IPS-15b (cell line): ENCODE data around the gene ZIC5.

Experiments
- H3K27me3 ChIP-seq: one replicate; pipeline ENCODE4 v1.6.1; 2013; ENCODE audit warnings: low read length; ENCODE audit not compliant: control insufficient read depth, insufficient read depth
- H3K36me3 ChIP-seq: one replicate; pipeline ENCODE4 v1.6.1; 2013; ENCODE audit warnings: low read length; ENCODE audit not compliant: control insufficient read depth, insufficient read depth
- H3K4me1 ChIP-seq: one replicate; pipeline ENCODE4 v1.6.1; 2013; ENCODE audit warnings: mild to moderate bottlenecking, low read length; ENCODE audit not compliant: control insufficient read depth, insufficient read depth
- H3K4me3 ChIP-seq: one replicate; pipeline ENCODE4 v1.5.1; 2013; ENCODE audit warnings: low read depth, low read length
- H3K9ac ChIP-seq: one replicate; pipeline ENCODE4 v1.6.1; 2013; ENCODE audit warnings: low read depth, mild to moderate bottlenecking, low read length
- H3K9me3 ChIP-seq: one replicate; pipeline ENCODE4 v1.6.1; 2013; ENCODE audit warnings: mild to moderate bottlenecking, low read length; ENCODE audit not compliant: control insufficient read depth, insufficient read depth

ZIC5 gene

DNA sequence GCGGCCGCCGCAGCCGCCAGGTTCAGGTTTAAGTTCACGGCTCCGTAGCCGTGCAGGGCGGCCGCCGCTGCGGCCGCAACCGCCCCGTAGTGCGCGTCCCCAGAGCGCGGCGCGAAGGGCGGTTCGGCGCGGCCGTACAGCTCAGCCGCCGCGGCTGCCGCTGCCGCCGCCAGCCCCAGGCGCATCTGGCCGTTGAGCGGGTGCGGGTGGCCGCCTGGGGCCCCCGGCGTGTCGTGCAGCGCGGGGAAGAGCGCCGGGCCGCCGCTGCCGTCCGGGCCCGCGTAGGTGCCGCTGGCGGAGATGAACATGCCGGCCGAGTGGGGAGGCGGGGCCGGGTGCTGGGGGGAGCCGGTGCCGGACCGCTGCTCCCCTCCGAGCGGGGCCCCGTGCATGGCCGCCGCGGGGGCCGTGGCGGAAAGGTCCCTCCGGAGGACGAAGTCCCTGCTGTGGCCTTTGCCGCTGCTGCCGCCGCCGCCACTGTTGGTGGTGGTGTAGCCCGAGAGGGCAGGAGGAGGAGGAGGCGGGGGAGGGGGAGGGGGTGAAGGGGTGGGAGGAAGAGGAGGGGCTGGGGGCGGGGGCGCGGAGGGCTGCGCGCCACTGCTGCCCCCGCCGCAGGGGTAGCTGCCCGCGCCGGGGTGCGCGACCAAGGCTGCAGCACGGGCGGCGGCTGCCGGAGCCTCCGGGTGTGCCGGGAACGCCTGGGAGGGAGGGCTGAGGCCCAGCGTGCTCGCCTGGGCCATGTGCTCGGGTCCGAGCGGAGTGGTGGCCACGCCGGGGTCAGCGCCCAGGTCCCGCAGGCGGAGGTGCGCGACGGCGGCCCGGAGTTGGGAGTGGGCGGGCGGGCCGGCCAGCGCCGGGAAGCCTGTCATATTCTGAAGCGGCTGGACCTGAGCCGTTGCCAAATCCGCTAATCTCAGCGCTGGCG lies 654 bp downstream of the ZIC5 start:
- Histone ChIP-seq H3K4me1 (peaks cover 32% of the 10 kb centered on the region), H3K9ac (no peak overlapping the region), H3K9me3 (no peaks in the 10 kb centered on the region), H3K36me3 (no peaks in the 10 kb centered on the region), H3K4me3 (peak overlapping the region; percentile 60), H3K27me3 (peaks cover 70% of the 10 kb centered on the region)

DNA sequence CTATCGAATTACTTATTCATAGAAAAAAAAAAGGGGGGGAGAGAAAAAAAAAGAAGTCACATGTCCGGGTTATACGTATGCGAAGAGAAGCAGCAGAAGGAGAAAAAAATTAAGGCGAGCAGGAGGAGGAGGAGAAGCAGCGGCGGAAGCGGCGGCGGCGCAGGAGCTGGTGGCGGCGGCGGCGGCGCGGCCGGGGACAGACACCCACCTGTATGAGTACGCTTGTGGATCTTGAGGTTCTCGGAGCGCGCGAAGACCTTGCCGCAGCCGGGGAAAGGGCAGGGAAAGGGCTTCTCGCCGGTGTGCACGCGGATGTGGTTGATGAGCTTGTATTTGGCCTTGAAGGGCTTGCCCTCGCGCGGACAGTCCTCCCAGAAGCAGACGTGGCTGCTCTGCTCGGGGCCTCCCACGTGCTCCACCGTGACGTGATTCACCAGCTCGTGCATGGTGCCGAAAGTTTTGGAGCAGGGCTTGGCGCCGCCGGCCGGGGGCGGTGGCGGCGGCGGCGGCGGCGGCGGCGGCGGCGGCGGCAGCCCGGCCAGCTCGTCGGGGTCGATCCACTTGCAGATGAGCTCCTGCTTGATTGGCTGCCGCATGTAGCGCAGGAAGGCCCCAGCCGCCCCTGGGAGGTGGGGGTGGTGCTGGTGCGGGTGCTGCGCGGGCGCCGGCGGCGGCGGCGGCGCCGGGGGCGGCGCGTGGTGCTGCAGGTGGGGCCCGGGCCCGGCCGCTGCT lies 1.5 kb downstream of the ZIC5 start:
- Histone ChIP-seq H3K4me1 (peaks cover 36% of the 10 kb centered on the region), H3K4me3 (peak overlapping the region; percentile 87), H3K27me3 (peaks cover 68% of the 10 kb centered on the region), H3K9ac (no peak overlapping the region), H3K9me3 (no peaks in the 10 kb centered on the region), H3K36me3 (peaks cover 6% of the 10 kb centered on the region)

DNA sequence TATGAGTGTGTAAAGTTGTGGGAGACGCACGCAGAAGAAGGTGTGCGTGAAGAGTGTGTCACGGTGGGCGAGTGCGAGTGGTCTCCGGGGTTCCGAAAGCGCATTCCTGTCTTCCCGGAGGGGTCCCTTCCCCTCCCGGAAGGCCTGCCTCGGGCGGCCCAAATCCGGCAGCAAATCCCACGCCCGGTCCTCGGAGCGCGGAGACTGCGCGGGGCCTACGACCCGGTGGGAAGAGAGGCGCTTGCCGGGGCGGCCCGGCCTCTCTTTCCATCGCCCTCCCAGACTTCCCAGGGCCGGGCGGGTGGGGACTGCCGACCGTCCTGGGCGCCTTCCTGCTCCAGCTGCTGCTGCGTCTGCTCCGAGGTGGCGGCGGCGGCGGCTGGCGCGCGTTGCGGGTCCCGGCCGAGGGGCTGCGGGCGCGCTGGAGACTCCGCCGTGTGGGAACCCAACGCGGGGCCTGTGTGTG lies 2.1 kb downstream of the ZIC5 start:
- peaks cover 6% of the 10 kb centered on the region for H3K36me3 ChIP-seq
- H3K9me3 ChIP-seq, result no peaks in the 10 kb centered on the region
- peak overlapping the region; percentile 24 for H3K9ac ChIP-seq
- peaks cover 66% of the 10 kb centered on the region for H3K27me3 ChIP-seq
- H3K4me1 ChIP-seq, result peaks cover 34% of the 10 kb centered on the region
- peak overlapping the region; percentile 87 for H3K4me3 ChIP-seq

DNA sequence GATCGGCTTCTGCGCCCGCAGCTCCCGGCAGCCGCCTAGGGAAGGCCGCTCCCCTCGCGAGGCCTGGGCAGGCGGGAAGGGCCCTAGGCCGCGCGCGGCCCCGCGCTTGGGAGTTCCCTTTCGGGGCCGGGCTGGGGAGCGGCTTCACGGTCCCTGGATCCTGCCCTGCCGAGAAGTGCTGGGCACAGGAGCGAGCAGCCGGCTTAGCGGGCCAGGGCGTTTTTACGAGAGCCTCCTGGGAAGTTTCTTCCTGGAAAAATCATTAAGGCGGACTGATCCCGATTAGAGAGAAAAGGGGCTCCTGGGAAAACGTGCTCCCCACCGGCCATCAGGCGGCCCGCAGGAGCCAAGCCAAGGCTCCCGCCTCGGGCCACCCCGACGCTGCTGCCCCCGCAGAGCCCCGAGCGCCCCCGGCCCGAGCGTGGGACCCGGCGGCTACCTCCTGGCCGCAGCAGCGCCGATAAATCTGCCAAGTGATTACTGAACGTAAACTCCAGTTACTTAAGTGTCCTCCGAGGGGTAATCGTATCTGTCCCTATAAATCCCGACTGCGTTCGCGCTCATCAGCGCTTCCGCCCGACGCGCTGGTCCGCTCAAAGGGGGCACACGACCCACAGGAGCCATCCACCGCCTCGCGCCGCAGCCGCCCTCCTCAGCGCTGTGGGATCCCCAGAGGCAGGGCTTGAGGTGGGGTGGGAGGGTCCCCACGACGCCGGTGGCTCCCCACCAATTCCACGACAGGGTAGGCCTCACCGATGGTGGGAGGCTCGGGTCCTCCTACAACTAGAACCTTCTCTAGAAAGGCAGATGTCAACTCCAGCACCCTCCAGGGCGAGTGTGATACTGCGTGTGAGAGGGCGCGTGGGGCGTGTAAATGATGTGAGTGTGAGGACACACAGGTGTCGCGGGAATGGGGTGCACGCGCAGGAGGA lies 2.8 kb downstream of the ZIC5 start:
- peaks cover 69% of the 10 kb centered on the region for H3K27me3 ChIP-seq
- peak overlapping the region; percentile 24 for H3K9ac ChIP-seq
- H3K4me3 ChIP-seq, result peak overlapping the region; percentile 87

DNA sequence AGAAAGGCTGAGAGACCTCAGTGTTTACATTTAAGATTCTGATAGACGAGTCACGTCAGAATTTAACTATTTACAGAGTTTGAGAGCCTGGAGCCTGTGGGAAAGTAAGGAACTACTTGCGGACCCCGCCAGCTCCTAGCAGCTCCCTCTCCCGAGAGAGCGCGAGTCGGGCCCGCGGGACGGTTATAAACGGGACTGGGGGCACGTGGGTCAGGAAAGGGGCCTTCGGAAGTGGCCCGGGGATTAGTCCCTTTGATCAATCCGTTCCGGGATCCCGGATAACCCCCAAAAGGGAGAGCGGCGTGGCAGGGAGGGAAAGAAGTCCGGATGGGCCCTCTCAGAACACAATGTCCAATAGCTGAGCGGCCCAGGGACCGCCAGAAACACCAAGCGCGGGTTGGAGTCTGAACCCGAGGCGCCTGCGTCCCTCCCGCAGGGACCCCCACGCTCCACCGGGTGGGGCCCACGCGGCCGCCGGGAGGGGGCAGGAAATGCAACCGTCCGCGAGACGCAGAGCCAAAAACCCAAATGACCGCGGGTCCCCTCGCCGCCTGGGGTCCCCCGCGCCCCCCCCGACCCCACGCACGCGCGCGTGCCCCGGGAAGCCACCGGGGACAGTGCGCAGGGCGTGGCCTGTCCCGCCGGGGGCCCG lies 3.6 kb downstream of the ZIC5 start:
- Histone ChIP-seq H3K9me3 (no peaks in the 10 kb centered on the region), H3K4me3 (peak overlapping the region; percentile 87), H3K9ac (peak overlapping the region; percentile 37), H3K36me3 (peaks cover 6% of the 10 kb centered on the region), H3K4me1 (peaks cover 26% of the 10 kb centered on the region), H3K27me3 (peaks cover 69% of the 10 kb centered on the region)

More for the DNA sequence above, 2.8 kb downstream of the ZIC5 start:
- Histone ChIP-seq H3K9me3 (no peaks in the 10 kb centered on the region), H3K36me3 (peaks cover 6% of the 10 kb centered on the region), H3K4me1 (peaks cover 31% of the 10 kb centered on the region)

DNA sequence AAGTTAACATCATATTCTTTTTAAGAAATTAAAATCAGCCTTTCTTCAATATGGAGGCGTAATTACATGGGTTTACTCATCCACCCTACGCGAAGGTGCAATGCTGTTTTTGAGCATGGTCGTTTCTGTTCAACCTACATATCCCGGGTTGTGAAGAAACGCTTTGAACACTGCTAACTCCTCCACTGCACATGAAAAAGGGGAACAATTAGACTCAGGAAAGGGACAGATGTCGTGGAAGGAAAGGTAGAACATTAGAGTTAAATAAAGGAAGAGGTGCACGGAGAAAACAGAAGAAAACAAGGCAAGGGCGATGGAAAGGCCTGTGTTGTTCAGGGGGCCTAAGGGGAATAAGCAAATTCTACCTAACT lies 4.1 kb downstream of the ZIC5 start:
- H3K4me3 ChIP-seq, result peak overlapping the region; percentile 87
- H3K9me3 ChIP-seq, result no peaks in the 10 kb centered on the region
- peaks cover 6% of the 10 kb centered on the region for H3K36me3 ChIP-seq
- H3K4me1 ChIP-seq, result peaks cover 22% of the 10 kb centered on the region
- H3K27me3 ChIP-seq, result peaks cover 69% of the 10 kb centered on the region
- peak overlapping the region; percentile 37 for H3K9ac ChIP-seq

DNA sequence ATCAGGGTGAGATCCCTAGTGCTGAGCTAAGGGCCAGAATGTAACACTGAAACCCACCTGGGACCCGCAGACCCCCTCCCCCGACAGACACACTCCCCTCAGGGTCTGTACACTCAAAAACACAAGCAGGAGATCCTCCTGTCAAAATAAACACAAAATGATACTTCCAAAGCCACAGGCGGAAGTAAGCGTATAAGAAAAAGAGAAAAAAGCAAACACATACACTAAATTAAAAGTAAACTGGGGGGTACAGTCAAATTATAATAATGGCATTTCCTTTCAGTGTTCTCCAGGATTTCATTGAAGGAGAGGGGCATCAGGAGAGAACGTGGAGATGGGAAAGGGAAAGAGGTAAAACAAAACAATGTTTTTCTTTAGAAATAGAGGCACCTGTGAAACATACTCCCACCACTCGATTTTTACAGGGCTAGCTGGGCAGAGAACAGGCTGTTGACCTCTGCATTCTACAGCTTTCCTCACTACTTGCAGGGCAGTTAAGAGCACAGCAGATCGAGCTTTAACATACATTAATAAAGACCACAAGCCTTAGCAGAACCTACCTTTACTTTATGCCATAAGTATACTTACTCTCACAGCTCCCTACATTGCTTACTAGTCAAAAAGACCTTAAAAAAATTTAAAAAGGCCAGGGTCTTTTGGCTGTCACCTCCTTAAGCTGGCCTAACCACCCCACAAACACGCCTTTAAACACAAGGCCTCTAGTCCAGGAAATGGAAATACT lies 5.3 kb downstream of the ZIC5 start:
- H3K27me3 ChIP-seq, result peaks cover 73% of the 10 kb centered on the region
- no peak overlapping the region for H3K4me3 ChIP-seq
- peaks cover 6% of the 10 kb centered on the region for H3K36me3 ChIP-seq
- peaks cover 19% of the 10 kb centered on the region for H3K4me1 ChIP-seq
- no peak overlapping the region for H3K9ac ChIP-seq
- H3K9me3 ChIP-seq, result no peaks in the 10 kb centered on the region

DNA sequence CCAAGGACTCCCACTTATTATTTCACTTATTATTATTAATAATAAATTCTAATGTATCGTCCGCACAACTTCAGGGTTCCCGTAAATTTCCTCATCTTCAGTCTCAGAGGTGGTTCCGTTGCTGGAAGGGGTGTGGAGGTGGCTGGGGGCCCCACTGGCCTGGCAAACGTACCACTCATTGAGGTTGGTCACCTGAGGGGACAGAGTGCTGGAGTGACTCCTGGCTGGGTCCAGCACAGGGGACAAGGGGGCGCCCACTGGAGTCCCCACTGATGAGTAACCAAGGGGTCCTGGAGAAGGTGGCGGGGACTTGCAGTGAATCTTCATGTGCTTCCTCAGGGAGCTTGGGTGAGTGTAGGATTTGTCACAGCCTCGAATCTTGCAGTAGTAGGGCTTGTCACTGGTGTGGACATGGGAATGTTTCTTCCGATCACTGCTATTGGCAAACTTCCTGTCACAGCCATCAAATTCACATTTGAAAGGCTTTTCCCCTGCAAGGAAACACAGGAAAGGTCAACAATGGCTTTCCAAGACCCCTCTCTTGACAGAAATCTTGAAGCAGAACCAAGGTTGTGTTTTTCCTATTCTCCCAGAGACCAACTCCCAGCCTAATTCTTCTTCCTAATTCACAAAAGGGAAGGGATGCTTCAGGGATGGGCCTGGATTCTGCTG lies 6.1 kb downstream of the ZIC5 start:
- peaks cover 81% of the 10 kb centered on the region for H3K27me3 ChIP-seq
- peak overlapping the region; percentile 26 for H3K4me3 ChIP-seq
- H3K9me3 ChIP-seq, result no peaks in the 10 kb centered on the region
- H3K36me3 ChIP-seq, result peaks cover 6% of the 10 kb centered on the region
- no peak overlapping the region for H3K9ac ChIP-seq
- H3K4me1 ChIP-seq, result peaks cover 25% of the 10 kb centered on the region

DNA sequence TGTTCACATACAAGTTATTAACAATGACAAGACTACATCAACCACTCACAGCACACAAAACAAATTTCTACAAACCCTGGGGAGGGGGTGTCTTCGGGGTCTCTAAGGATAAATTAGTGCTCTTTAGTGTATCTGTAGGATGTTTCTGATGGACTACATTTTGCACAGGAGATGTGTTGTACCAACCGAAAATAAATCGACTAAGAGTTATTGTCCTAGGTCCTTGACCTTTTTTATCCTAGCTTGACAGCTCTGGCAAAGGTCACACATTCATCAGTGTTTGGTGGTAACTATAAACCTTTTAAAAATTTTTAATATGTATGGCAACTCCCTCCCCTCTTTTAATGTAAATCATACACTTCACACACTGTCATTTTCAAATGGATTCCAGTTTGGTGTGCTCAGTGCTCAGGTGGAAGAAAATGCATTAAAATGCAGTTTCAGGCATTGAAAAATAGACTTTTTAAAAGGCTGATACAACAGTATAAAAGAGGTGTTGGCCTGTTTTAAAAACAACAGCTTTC lies 7.7 kb downstream of the ZIC5 start:
- H3K9me3 ChIP-seq, result no peaks in the 10 kb centered on the region
- H3K4me1 ChIP-seq, result peaks cover 28% of the 10 kb centered on the region
- H3K4me3 ChIP-seq, result no peak overlapping the region
- no peak overlapping the region for H3K9ac ChIP-seq
- H3K27me3 ChIP-seq, result peaks cover 87% of the 10 kb centered on the region
- H3K36me3 ChIP-seq, result peaks cover 6% of the 10 kb centered on the region

DNA sequence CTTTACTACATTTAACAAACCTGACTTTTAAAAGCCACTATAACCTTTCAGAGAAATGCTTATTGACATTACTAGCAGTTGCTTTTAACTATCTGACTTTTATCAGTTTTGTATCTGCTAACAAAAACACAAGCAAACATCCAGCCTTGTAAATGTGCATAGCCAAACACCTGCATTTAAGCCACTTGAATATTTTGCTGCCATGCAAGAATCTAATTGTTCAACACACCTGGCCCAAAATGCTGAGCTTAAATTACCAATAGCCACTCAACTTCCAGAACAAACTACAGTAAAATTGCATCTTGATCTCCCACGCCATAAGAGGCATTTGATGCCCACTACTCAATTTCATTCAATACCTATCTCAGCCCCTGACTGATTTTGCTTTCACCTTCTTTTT lies 9.3 kb downstream of the ZIC5 start:
- no peaks in the 10 kb centered on the region for H3K9me3 ChIP-seq
- peaks cover 29% of the 10 kb centered on the region for H3K4me1 ChIP-seq
- no peak overlapping the region for H3K9ac ChIP-seq
- peaks cover 6% of the 10 kb centered on the region for H3K36me3 ChIP-seq
- H3K4me3 ChIP-seq, result no peak overlapping the region
- peaks cover 84% of the 10 kb centered on the region for H3K27me3 ChIP-seq
